ENCODE measurements around the gene SLC10A3.

- TF ChIP-seq, protein P1, sequence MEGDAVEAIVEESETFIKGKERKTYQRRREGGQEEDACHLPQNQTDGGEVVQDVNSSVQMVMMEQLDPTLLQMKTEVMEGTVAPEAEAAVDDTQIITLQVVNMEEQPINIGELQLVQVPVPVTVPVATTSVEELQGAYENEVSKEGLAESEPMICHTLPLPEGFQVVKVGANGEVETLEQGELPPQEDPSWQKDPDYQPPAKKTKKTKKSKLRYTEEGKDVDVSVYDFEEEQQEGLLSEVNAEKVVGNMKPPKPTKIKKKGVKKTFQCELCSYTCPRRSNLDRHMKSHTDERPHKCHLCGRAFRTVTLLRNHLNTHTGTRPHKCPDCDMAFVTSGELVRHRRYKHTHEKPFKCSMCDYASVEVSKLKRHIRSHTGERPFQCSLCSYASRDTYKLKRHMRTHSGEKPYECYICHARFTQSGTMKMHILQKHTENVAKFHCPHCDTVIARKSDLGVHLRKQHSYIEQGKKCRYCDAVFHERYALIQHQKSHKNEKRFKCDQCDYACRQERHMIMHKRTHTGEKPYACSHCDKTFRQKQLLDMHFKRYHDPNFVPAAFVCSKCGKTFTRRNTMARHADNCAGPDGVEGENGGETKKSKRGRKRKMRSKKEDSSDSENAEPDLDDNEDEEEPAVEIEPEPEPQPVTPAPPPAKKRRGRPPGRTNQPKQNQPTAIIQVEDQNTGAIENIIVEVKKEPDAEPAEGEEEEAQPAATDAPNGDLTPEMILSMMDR (IDR thresholded peaks at IDR 0.05) = no peak
- TF ChIP-seq EP300 (IDR thresholded peaks at IDR 0.05; ENCODE audit: borderline replicate concordance in 1 of 2, low read depth in 1 of 2, low read length in 1 of 2) = no peak
Measured at GRCh38 chrX:154443992-154444754, 46.3 kb downstream of the SLC10A3 start, which contains the start of gene FAM50A.
